Hematopoietic multipotent progenitor cell treated with erythropoietin and hydrocortisone succinate and interleukin-3 and kit ligand, for 8 days (in vitro differentiated cells): ENCODE results near the gene TNFRSF1A.
A peak's percentile ranks its signal among the peaks of the same experiment; 100 is the strongest.

Source experiments
- DNase-seq: peaks from one replicate; pipeline ENCODE4 v3.0.0-alpha.2; 2015

The TNFRSF1A gene

GRCh38 chr12:6341417-6342139, at the start of gene TNFRSF1A:
Gene TNFRSF1A (minus strand): TSS chr12:6342076. CDS start chr12:6341814, 262 bp downstream.
- DNase-seq, result peak; percentile 70

GRCh38 chr12:6391013-6391412, 49.1 kb upstream of the TNFRSF1A start:
- DNase-seq, result no peak

GRCh38 chr12:6390084-6390799, 48.4 kb upstream of the TNFRSF1A start:
- no peak for DNase-seq

- no peak for DNase-seq
Measured at GRCh38 chr12:6387541-6387940, 45.7 kb upstream of the TNFRSF1A start.

GRCh38 chr12:6386491-6386890, 44.6 kb upstream of the TNFRSF1A start:
- DNase-seq, result no peak

GRCh38 chr12:6386038-6386437, 44.2 kb upstream of the TNFRSF1A start:
- DNase-seq, result no peak

- no peak for DNase-seq
Measured at GRCh38 chr12:6384499-6385436, 42.9 kb upstream of the TNFRSF1A start.

GRCh38 chr12:6383572-6384498, 42.0 kb upstream of the TNFRSF1A start, which contains the start of gene LTBR:
Gene LTBR (plus strand): TSS chr12:6384162. CDS start chr12:6384359, 197 bp downstream.
- peak; percentile 67 for DNase-seq

- DNase-seq, result no peak
Measured at GRCh38 chr12:6382982-6383381, 41.1 kb upstream of the TNFRSF1A start.

GRCh38 chr12:6382371-6382770, 40.5 kb upstream of the TNFRSF1A start:
- DNase-seq, result no peak

GRCh38 chr12:6380141-6381121, 38.6 kb upstream of the TNFRSF1A start:
- DNase-seq, result no peak

GRCh38 chr12:6378709-6379472, 37.0 kb upstream of the TNFRSF1A start:
- DNase-seq, result no peak

GRCh38 chr12:6377667-6377994, 35.8 kb upstream of the TNFRSF1A start:
- no peak for DNase-seq

GRCh38 chr12:6376870-6377666, 35.2 kb upstream of the TNFRSF1A start:
- no peak for DNase-seq

GRCh38 chr12:6376079-6376869, 34.4 kb upstream of the TNFRSF1A start:
- DNase-seq, result peak; percentile 19

GRCh38 chr12:6375269-6376078, 33.6 kb upstream of the TNFRSF1A start, which contains the start of gene SCNN1A:
Gene SCNN1A (minus strand): TSS chr12:6375563. CDS start chr12:6374783, 780 bp downstream.
- no peak for DNase-seq

- DNase-seq, result no peak
Measured at GRCh38 chr12:6374786-6375160, 32.9 kb upstream of the TNFRSF1A start.
